HepG2 (cell line): Measurements from ENCODE around the gene MTTP. TPM values are rescaled to one million over a fixed set of nuclear protein-coding genes. Genes with fewer than 3 reads are reported as not detected.

Experiments used
- ATAC-seq: fragments of 200-7000 bp; cut with Tn5 transposase; 3 replicates; pipeline ENCODE4 v1.9.1; 2020; ENCODE audit warnings: mild to moderate bottlenecking, moderate library complexity
- BruUV-seq: library from RNA; stranded (reverse); fragments of 400-500 nt; replicated peaks from 2 replicates; lab custom pipeline; 2021; lab: Mats Ljungman, UMichigan
- CTCF ChIA-PET: fragments of 300-600 bp; formaldehyde crosslinking; extraction: SDS; loops from one replicate; lab custom pipeline; 2021; ENCODE audit warnings: low total read pairs, inconsistent platforms, low intra/inter-chr PET ratio; lab: Yijun Ruan, JAX
- POLR2A ChIA-PET: fragments of 350-600 bp; sonication (Branson Sonifier 250); formaldehyde crosslinking; loops from one replicate; lab custom pipeline; 2020; ENCODE audit warnings: antibody characterized with exemption, inconsistent platforms; lab: Yijun Ruan, JAX
- DNase-seq: peaks from one replicate; pipeline ENCODE4 v3.0.0-alpha.2; 2015; ENCODE audit warnings: low spot score
- FAIRE-seq: peaks from 3 replicates; lab custom pipeline; 2011; peaks lifted over from hg19 to GRCh38; lab: Jason Lieb, UNC
- H2AFZ ChIP-seq: one replicate; pipeline ENCODE4 v1.6.1; 2011; ENCODE audit warnings: low read length, inconsistent platforms
- H3K27ac ChIP-seq: fragments of 300-600 bp; 3 replicates; pipeline ENCODE4 v1.8.0; 2011; ENCODE audit warnings: mixed run types, mild to moderate bottlenecking, mixed read lengths, low read length, inconsistent platforms; ENCODE audit not compliant: insufficient read depth; ENCODE audit errors: extremely low read length
- H3K27me3 ChIP-seq, 2 experiments: fragments of 200-600 bp in 1 of 2; 2 replicates in 1 of 2; 3 replicates in 1 of 2; pipeline versions ENCODE4 v1.6.0 to v1.8.0; 2011; ENCODE audit warnings: low read length in 2 of 2, mild to moderate bottlenecking in 2 of 2, moderate library complexity in 2 of 2, inconsistent platforms in 1 of 2; ENCODE audit not compliant: insufficient read depth in 2 of 2, control insufficient read depth in 1 of 2
- H3K36me3 ChIP-seq, 2 experiments: fragments of 200-600 bp in 1 of 2; replicated peaks in 1 of 2; 2 replicates in 1 of 2; 3 replicates in 1 of 2; pipeline versions ENCODE4 v1.5.1 to v1.8.0; 2011; ENCODE audit warnings: low read length in 2 of 2, inconsistent platforms in 1 of 2; ENCODE audit not compliant: insufficient read depth in 2 of 2, control insufficient read depth in 1 of 2
- H3K4me1 ChIP-seq: 2 replicates; pipeline ENCODE4 v1.5.1; 2012; ENCODE audit warnings: low read length, inconsistent platforms; ENCODE audit not compliant: insufficient read depth
- H3K4me2 ChIP-seq: 2 replicates; pipeline ENCODE4 v1.6.0; 2011; ENCODE audit warnings: low read depth, low read length, inconsistent platforms
- H3K4me3 ChIP-seq, 3 experiments: fragments of 200-600 bp in 1 of 3; sonication (generic), shearing (Covaris generic) in 1 of 3; replicated peaks in 1 of 3; 2 replicates each; pipeline ENCODE4 v1.5.1; 2011 to 2016; ENCODE audit warnings: low read length in 3 of 3, inconsistent platforms in 2 of 3, low read depth in 2 of 3, mild to moderate bottlenecking in 2 of 3, control low read depth in 1 of 3, mixed read lengths in 1 of 3; ENCODE audit not compliant: insufficient read depth in 1 of 3
- H3K79me2 ChIP-seq: one replicate; pipeline ENCODE4 v1.6.1; 2011; ENCODE audit warnings: low read length, inconsistent platforms; ENCODE audit not compliant: insufficient read depth
- H3K9ac ChIP-seq: 2 replicates; pipeline ENCODE4 v1.6.0; 2011; ENCODE audit warnings: mild to moderate bottlenecking, low read depth, low read length, inconsistent platforms; ENCODE audit not compliant: insufficient read depth
- H3K9me3 ChIP-seq: 2 replicates; pipeline ENCODE4 v1.5.1; 2012; ENCODE audit warnings: mild to moderate bottlenecking, low read length
- H4K20me1 ChIP-seq: 2 replicates; pipeline ENCODE4 v1.6.0; 2011; ENCODE audit warnings: inconsistent platforms, mild to moderate bottlenecking, low read length, moderate library complexity; ENCODE audit not compliant: insufficient read depth
- ARNTL ChIP-seq: sonication (generic); formaldehyde crosslinking; IDR thresholded peaks from 2 replicates; pipeline ENCODE4 v1.4.0; 2020; ENCODE audit warnings: mild to moderate bottlenecking, missing genetic modification reagents
- DMAP1 ChIP-seq: IDR thresholded peaks from 2 replicates; pipeline ENCODE4 v1.6.1; 2016
- FOXC1 ChIP-seq: sonication (generic); formaldehyde crosslinking; IDR thresholded peaks from 2 replicates; pipeline ENCODE4 v1.8.0; 2022; ENCODE audit warnings: mild to moderate bottlenecking, missing genetic modification reagents, borderline replicate concordance
- HNRNPH1 ChIP-seq: fragments of 200-400 bp; formaldehyde crosslinking; optimal IDR thresholded peaks from 2 replicates; pipeline ENCODE3; 2017; ENCODE audit warnings: mild to moderate bottlenecking, low read depth, low read length
- MYNN ChIP-seq: sonication (generic); formaldehyde crosslinking; IDR thresholded peaks from 2 replicates; pipeline ENCODE4 v1.4.0; 2020; ENCODE audit warnings: mild to moderate bottlenecking, low read depth, missing genetic modification reagents
- PHF8 ChIP-seq: sonication (generic); formaldehyde crosslinking; IDR thresholded peaks from 2 replicates; pipeline ENCODE4 v1.5.0; 2020; ENCODE audit warnings: missing genetic modification reagents
- RBM39 ChIP-seq: fragments of 200-400 bp; formaldehyde crosslinking; IDR thresholded peaks from one replicate; pipeline ENCODE4 v1.6.1; 2018; ENCODE audit warnings: antibody characterized with exemption, mild to moderate bottlenecking, low read depth, low read length; ENCODE audit not compliant: poor library complexity, severe bottlenecking
- REXO4 ChIP-seq: sonication (generic); formaldehyde crosslinking; IDR thresholded peaks from 2 replicates; pipeline ENCODE4 v1.8.0; 2022; ENCODE audit warnings: missing genetic modification reagents, mild to moderate bottlenecking, borderline replicate concordance
- SMAD1 ChIP-seq: sonication (generic); formaldehyde crosslinking; IDR thresholded peaks from 2 replicates; pipeline ENCODE4 v1.4.0; 2020; ENCODE audit warnings: missing genetic modification reagents, low read depth, mild to moderate bottlenecking, borderline replicate concordance
- SNRNP70 ChIP-seq: fragments of 200-400 bp; formaldehyde crosslinking; IDR thresholded peaks from 2 replicates; pipeline ENCODE4 v1.6.1; 2017; ENCODE audit warnings: mild to moderate bottlenecking, low read depth, low read length, moderate library complexity
- SP1 ChIP-seq, 2 experiments: fragments of 450-650 bp in 1 of 2; sonication (generic) in 1 of 2; formaldehyde crosslinking in 1 of 2; IDR thresholded peaks; 2 replicates each; pipeline versions ENCODE4 v1.4.0 to v1.6.1; 2016 to 2020; ENCODE audit warnings: missing genetic modification reagents in 1 of 2
- SP4 ChIP-seq: sonication (generic); formaldehyde crosslinking; IDR thresholded peaks from 2 replicates; pipeline ENCODE4 v1.8.1; 2023; ENCODE audit warnings: mild to moderate bottlenecking, missing genetic modification reagents
- ZNF331 ChIP-seq: sonication (generic); formaldehyde crosslinking; IDR thresholded peaks from 2 replicates; pipeline ENCODE4 v1.4.0; 2020; ENCODE audit warnings: missing genetic modification reagents
- ZNF530 ChIP-seq: sonication (generic); formaldehyde crosslinking; IDR thresholded peaks from 2 replicates; pipeline ENCODE4 v1.5.0; 2020; ENCODE audit warnings: low read depth, mild to moderate bottlenecking, missing genetic modification reagents
- ZNF615 ChIP-seq: sonication (generic); formaldehyde crosslinking; IDR thresholded peaks from 2 replicates; pipeline ENCODE4 v1.5.0; 2020; ENCODE audit warnings: mild to moderate bottlenecking, missing genetic modification reagents, borderline replicate concordance
- ZNF773 ChIP-seq: sonication (generic); formaldehyde crosslinking; IDR thresholded peaks from 2 replicates; pipeline ENCODE4 v1.4.0; 2020; ENCODE audit warnings: missing genetic modification reagents, borderline replicate concordance
- ZNF879 ChIP-seq: sonication (generic); formaldehyde crosslinking; IDR thresholded peaks from 2 replicates; pipeline ENCODE4 v1.8.1; 2023; ENCODE audit warnings: missing genetic modification reagents
- WGBS: methylation state at CpG from one replicate; pipeline ENCODE4 v1.1.6; 2017; ENCODE audit warnings: low lambda C conversion rate; 5-methylcytosine and 5-hydroxymethylcytosine counted together
- in situ Hi-C: cut with HindIII; loops from 2 replicates; pipeline ENCODE4 v1.10.0; 2017; ENCODE audit warnings: low pct_unique_long_range_greater_than_20kb; ENCODE audit not compliant: extremely low pct_ligation_motif_present
- intact Hi-C: fragments of 100-400 bp; cut with micrococcal nuclease; formaldehyde crosslinking; loops from one replicate; pipeline ENCODE4 v1.10.0; 2022; ENCODE audit not compliant: unreplicated experiment
- polyA plus RNA-seq, 8 experiments: library from polyadenylated mRNA; depleted of rRNA in 3 of 8; stranded (reverse) in 7 of 8; unstranded in 1 of 8; fragments of >200 nt; fragmentation: Illumina TruSeq in 4 of 8; extraction: Trizol in 4 of 8; gene quantifications; 2 replicates each; pipeline versions ENCODE4 v1.2.1 to v1.2.3, GENCODE V29; 2011 to 2016; ENCODE audit warnings: low read depth in 4 of 8, missing spikeins in 1 of 8, mixed read lengths in 1 of 8; ENCODE audit not compliant: insufficient read depth in 1 of 8
- total RNA-seq, 5 experiments: library from RNA; depleted of rRNA; stranded (reverse); fragments of >200 nt; fragmentation: Illumina TruSeq; extraction: Trizol; gene quantifications; 2 replicates each; pipeline ENCODE4 v1.2.3, GENCODE V29; 2016; ENCODE audit warnings: low read depth in 1 of 5
- TF ChIP-seq, protein P1 (sequence below): sonication (generic); formaldehyde crosslinking; conservative IDR thresholded peaks from 2 replicates; pipeline ENCODE4 v1.8.0; 2022; ENCODE audit warnings: missing genetic modification reagents
- TF ChIP-seq, protein P2 (sequence below): IDR thresholded peaks from 2 replicates; pipeline ENCODE4 v1.6.1; 2012; ENCODE audit warnings: low read depth, low read length, improper control_type of control experiment
- TF ChIP-seq, protein P3 (sequence below): IDR thresholded peaks from 2 replicates; pipeline ENCODE4 v1.6.1; 2016
- TF ChIP-seq, protein P4 (sequence below): sonication (generic); formaldehyde crosslinking; IDR thresholded peaks from 2 replicates; pipeline ENCODE4 v1.8.0; 2022; ENCODE audit warnings: missing genetic modification reagents, mild to moderate bottlenecking, borderline replicate concordance

MTTP gene
- total and polyA plus RNA-seq, 2 of the 13 experiments (the other 11 are each of a cell fraction or from before 2014, with no cell fraction given), result 84.7 to 102 TPM

DNA sequence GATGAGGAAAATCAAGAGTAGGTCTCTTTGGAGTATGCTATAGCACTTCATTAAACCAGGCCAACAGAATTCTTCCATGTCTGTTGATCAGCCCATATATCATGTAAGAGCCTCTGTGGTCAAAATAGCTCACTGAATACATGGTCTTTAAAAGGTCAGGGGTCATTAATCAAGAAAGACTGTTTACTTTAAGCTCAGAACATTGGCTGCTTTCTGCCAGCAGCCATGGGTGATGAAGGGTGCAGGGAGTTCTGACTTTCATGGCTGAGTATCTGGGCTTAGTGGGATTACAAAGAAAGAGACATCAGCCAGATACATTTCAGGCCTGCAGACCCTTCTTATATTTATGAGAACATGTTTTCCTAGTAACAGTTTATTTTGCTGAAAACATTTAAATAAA lies 90.1 kb downstream of the MTTP start (continued):
- no peak for TF ChIP-seq ZNF773 (CRISPR knock-in tag)
- TF ChIP-seq ZNF615, result no peak
- no peak for TF ChIP-seq FOXC1 (CRISPR knock-in tag)
- TF ChIP-seq ZNF331 (CRISPR knock-in tag), result no peak
- TF ChIP-seq, protein P1, sequence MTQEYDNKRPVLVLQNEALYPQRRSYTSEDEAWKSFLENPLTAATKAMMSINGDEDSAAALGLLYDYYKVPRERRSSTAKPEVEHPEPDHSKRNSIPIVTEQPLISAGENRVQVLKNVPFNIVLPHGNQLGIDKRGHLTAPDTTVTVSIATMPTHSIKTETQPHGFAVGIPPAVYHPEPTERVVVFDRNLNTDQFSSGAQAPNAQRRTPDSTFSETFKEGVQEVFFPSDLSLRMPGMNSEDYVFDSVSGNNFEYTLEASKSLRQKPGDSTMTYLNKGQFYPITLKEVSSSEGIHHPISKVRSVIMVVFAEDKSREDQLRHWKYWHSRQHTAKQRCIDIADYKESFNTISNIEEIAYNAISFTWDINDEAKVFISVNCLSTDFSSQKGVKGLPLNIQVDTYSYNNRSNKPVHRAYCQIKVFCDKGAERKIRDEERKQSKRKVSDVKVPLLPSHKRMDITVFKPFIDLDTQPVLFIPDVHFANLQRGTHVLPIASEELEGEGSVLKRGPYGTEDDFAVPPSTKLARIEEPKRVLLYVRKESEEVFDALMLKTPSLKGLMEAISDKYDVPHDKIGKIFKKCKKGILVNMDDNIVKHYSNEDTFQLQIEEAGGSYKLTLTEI (CRISPR knock-in tag), result no peak
- no peak for TF ChIP-seq PHF8

DNA sequence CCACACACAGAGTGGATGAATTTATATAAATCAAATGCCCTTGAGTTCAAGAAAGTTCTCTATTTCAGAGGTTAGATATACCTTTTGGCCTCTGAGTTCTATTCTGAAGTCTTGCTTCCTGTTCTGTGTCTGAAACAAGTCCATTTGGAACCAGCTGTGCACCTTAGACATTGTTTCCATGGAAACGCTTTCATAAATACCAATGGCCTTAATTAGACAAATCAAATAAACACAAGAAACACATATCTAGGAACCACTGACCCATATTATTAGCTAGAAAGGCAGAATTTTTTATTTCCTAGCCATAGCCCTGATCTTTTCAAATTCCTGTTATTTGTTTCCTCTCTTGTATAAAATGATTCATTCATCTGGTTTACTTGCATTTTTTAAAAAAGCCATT lies 91.4 kb downstream of the MTTP start:
- WGBS, result 5% methylated on average over 1 of the region's 1 CpG
- no TSS peak for BruUV-seq
- no peak overlapping the region for H3K4me3 ChIP-seq
- ChIA-PET CTCF (no interaction called here), POLR2A (no interaction called here)
- H3K9me3 ChIP-seq, result no peaks in the 10 kb centered on the region
- FAIRE-seq (no peak), DNase-seq (no peak), ATAC-seq (no peak)
- in situ Hi-C loops (no loop called here), intact Hi-C loops (no loop called here)
- H2AFZ ChIP-seq, result no peak overlapping the region
- no peaks in the 10 kb centered on the region for H3K4me1 ChIP-seq
- no peak overlapping the region for H3K4me2 ChIP-seq
- H3K36me3 ChIP-seq, result no peaks in the 10 kb centered on the region
- no peaks in the 10 kb centered on the region for H3K79me2 ChIP-seq
- no peaks in the 10 kb centered on the region for H4K20me1 ChIP-seq
- H3K27ac ChIP-seq, result no peak overlapping the region
- no peak overlapping the region for H3K9ac ChIP-seq
- no peaks in the 10 kb centered on the region for H3K27me3 ChIP-seq
- no peak for TF ChIP-seq ARNTL (CRISPR knock-in tag)
- TF ChIP-seq, protein P2, sequence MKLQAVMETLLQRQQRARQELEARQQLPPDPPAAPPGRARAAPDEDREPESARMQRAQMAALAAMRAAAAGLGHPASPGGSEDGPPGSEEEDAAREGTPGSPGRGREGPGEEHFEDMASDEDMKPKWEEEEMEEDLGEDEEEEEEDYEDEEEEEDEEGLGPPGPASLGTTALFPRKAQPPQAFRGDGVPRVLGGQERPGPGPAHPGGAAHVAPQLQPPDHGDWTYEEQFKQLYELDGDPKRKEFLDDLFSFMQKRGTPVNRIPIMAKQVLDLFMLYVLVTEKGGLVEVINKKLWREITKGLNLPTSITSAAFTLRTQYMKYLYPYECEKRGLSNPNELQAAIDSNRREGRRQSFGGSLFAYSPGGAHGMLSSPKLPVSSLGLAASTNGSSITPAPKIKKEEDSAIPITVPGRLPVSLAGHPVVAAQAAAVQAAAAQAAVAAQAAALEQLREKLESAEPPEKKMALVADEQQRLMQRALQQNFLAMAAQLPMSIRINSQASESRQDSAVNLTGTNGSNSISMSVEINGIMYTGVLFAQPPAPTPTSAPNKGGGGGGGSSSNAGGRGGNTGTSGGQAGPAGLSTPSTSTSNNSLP, result no peak
- TF ChIP-seq, protein P3, sequence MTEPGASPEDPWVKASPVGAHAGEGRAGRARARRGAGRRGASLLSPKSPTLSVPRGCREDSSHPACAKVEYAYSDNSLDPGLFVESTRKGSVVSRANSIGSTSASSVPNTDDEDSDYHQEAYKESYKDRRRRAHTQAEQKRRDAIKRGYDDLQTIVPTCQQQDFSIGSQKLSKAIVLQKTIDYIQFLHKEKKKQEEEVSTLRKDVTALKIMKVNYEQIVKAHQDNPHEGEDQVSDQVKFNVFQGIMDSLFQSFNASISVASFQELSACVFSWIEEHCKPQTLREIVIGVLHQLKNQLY (CRISPR knock-in tag), result no peak
- no peak for TF ChIP-seq RBM39
- no peak for TF ChIP-seq ZNF530 (CRISPR knock-in tag)
- TF ChIP-seq SP1 (IDR thresholded peaks at IDR 0.05), result no peak
- no peak for TF ChIP-seq SP1 (CRISPR knock-in tag; IDR thresholded peaks at IDR 0.05)
- no peak for TF ChIP-seq HNRNPH1
- no peak for TF ChIP-seq ZNF879
- TF ChIP-seq MYNN (CRISPR knock-in tag), result no peak
- TF ChIP-seq SNRNP70, result no peak
- TF ChIP-seq REXO4 (CRISPR knock-in tag), result no peak
- no peak for TF ChIP-seq SMAD1 (CRISPR knock-in tag)
- TF ChIP-seq SP4 (CRISPR knock-in tag), result no peak
- TF ChIP-seq DMAP1 (CRISPR knock-in tag), result no peak
- TF ChIP-seq, protein P4, sequence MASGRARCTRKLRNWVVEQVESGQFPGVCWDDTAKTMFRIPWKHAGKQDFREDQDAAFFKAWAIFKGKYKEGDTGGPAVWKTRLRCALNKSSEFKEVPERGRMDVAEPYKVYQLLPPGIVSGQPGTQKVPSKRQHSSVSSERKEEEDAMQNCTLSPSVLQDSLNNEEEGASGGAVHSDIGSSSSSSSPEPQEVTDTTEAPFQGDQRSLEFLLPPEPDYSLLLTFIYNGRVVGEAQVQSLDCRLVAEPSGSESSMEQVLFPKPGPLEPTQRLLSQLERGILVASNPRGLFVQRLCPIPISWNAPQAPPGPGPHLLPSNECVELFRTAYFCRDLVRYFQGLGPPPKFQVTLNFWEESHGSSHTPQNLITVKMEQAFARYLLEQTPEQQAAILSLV (CRISPR knock-in tag), result no peak
